CD4-positive, alpha-beta T cell treated with Interleukin-15 for 4 hours (primary cell): ENCODE data around the gene PHTF2.

Experiments
- DNase-seq: peaks from one replicate; pipeline ENCODE4 v3.0.0-alpha.2; 2020; ENCODE audit warnings: low spot score

Gene PHTF2

GRCh38 chr7:77931841-77932240 is 133.3 kb downstream of the PHTF2 start:
- DNase-seq = no peak

- no peak for DNase-seq
Observed at GRCh38 chr7:77933394-77933793, 134.8 kb downstream of the PHTF2 start.

GRCh38 chr7:77935652-77936348 is 137.2 kb downstream of the PHTF2 start:
- DNase-seq = no peak

- peak; percentile 10 for DNase-seq
Observed at GRCh38 chr7:77940647-77941046, 142.1 kb downstream of the PHTF2 start.

GRCh38 chr7:77942431-77942830 is 143.9 kb downstream of the PHTF2 start:
- no peak for DNase-seq

GRCh38 chr7:77944183-77945182 is 145.9 kb downstream of the PHTF2 start:
- DNase-seq = no peak

GRCh38 chr7:77950548-77950947 is 152.0 kb downstream of the PHTF2 start:
- DNase-seq = no peak

GRCh38 chr7:77954773-77955555 is 156.4 kb downstream of the PHTF2 start:
- no peak for DNase-seq

- no peak for DNase-seq
Observed at GRCh38 chr7:77958436-77958835, 159.9 kb downstream of the PHTF2 start.

- DNase-seq = no peak
Observed at GRCh38 chr7:77959080-77959479, 160.5 kb downstream of the PHTF2 start.

GRCh38 chr7:77960336-77960735 is 161.8 kb downstream of the PHTF2 start:
- no peak for DNase-seq

- DNase-seq = no peak
Observed at GRCh38 chr7:77967429-77967828, 168.9 kb downstream of the PHTF2 start.

GRCh38 chr7:77971726-77972125 is 173.2 kb downstream of the PHTF2 start:
- no peak for DNase-seq

GRCh38 chr7:77975672-77976480 is 177.3 kb downstream of the PHTF2 start:
- no peak for DNase-seq

GRCh38 chr7:77979219-77979618 is 180.6 kb downstream of the PHTF2 start:
- no peak for DNase-seq

GRCh38 chr7:77980087-77980713 is 181.6 kb downstream of the PHTF2 start:
- no peak for DNase-seq

- no peak for DNase-seq
Observed at GRCh38 chr7:77982926-77983550, 184.5 kb downstream of the PHTF2 start.

- DNase-seq = no peak
Observed at GRCh38 chr7:77983973-77984372, 185.4 kb downstream of the PHTF2 start.

- no peak for DNase-seq
Observed at GRCh38 chr7:77985232-77985973, 186.8 kb downstream of the PHTF2 start.

GRCh38 chr7:77985974-77986339 is 187.4 kb downstream of the PHTF2 start:
- no peak for DNase-seq
